ENCODE measurements around the gene GTF2IRD1.

Gene GTF2IRD1

DNA sequence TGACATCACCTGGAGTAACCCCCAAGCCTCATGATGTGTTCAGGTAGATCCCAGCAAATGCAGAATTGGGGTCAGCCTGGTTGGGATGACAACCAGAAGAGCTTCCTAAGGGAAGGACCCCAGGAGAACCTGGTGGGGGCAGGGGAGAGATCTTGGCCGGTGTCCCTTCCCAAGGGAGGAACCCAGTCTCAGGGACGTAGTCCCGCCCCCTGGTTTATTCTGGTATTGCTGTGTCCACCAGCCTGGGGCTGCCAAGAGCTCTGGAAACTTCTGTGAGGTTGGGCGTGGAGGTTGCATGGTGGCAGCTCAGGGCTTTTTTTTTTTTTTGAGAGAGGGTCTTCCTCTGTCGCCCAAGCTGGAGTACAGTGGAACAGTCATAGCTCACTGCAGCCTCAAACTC lies 19.4 kb downstream of the GTF2IRD1 start:
- no peak overlapping the region for H3K4me3 ChIP-seq (ENCODE audit: low read depth, low read length)
- TF ChIP-seq MYC (IDR thresholded peaks at IDR 0.05; ENCODE audit: low read depth, low read length) (no peak), POLR2A (IDR thresholded peaks at IDR 0.05; ENCODE audit: extremely low read depth, insufficient read length) (no peak)
- TF ChIP-seq, protein P1, sequence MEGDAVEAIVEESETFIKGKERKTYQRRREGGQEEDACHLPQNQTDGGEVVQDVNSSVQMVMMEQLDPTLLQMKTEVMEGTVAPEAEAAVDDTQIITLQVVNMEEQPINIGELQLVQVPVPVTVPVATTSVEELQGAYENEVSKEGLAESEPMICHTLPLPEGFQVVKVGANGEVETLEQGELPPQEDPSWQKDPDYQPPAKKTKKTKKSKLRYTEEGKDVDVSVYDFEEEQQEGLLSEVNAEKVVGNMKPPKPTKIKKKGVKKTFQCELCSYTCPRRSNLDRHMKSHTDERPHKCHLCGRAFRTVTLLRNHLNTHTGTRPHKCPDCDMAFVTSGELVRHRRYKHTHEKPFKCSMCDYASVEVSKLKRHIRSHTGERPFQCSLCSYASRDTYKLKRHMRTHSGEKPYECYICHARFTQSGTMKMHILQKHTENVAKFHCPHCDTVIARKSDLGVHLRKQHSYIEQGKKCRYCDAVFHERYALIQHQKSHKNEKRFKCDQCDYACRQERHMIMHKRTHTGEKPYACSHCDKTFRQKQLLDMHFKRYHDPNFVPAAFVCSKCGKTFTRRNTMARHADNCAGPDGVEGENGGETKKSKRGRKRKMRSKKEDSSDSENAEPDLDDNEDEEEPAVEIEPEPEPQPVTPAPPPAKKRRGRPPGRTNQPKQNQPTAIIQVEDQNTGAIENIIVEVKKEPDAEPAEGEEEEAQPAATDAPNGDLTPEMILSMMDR (IDR thresholded peaks at IDR 0.05; ENCODE audit: low read depth, low read length), result no peak
- TF ChIP-seq, protein P2, sequence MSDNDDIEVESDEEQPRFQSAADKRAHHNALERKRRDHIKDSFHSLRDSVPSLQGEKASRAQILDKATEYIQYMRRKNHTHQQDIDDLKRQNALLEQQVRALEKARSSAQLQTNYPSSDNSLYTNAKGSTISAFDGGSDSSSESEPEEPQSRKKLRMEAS (IDR thresholded peaks at IDR 0.05; ENCODE audit: low read depth, low read length), result no peak
- no peak for DNase-seq (ENCODE audit: low read depth)

DNA sequence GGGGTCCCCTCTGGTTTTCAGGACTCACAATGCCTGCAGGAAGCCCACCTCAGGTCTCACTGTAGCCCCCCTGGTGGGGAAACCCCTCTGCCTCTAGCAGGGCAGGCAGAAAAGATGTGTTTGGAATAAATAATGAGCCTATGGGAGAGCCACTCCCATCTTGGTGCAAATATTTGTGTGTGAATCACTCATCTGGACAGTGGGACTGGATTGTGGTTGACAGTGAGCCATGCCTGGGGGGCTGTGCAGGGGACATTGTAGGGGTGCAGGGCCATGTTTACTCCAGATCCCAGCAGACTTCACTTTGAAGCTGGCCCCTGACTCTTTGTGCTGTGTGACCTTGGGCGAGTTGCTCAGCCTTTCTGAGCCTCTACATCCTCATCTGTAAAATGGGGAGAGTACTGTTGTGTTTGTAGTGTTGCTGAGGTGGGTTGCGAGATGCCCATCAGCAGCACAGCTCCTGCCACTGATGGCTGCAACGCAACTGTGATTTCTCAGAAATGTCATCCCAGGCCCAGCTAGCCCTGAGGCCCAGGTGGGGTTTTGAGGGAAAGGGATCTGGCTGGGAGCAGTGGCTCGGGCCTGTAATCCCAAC lies 20.7 kb downstream of the GTF2IRD1 start:
- no peak overlapping the region for H3K4me3 ChIP-seq (ENCODE audit: low read depth, low read length)
- TF ChIP-seq, protein P1 (IDR thresholded peaks at IDR 0.05; ENCODE audit: low read depth, low read length), result no peak
- TF ChIP-seq, protein P2 (IDR thresholded peaks at IDR 0.05; ENCODE audit: low read depth, low read length), result no peak
- TF ChIP-seq POLR2A (IDR thresholded peaks at IDR 0.05; ENCODE audit: extremely low read depth, insufficient read length), result no peak
- TF ChIP-seq MYC (IDR thresholded peaks at IDR 0.05; ENCODE audit: low read depth, low read length), result no peak
- DNase-seq (ENCODE audit: low read depth), result no peak

DNA sequence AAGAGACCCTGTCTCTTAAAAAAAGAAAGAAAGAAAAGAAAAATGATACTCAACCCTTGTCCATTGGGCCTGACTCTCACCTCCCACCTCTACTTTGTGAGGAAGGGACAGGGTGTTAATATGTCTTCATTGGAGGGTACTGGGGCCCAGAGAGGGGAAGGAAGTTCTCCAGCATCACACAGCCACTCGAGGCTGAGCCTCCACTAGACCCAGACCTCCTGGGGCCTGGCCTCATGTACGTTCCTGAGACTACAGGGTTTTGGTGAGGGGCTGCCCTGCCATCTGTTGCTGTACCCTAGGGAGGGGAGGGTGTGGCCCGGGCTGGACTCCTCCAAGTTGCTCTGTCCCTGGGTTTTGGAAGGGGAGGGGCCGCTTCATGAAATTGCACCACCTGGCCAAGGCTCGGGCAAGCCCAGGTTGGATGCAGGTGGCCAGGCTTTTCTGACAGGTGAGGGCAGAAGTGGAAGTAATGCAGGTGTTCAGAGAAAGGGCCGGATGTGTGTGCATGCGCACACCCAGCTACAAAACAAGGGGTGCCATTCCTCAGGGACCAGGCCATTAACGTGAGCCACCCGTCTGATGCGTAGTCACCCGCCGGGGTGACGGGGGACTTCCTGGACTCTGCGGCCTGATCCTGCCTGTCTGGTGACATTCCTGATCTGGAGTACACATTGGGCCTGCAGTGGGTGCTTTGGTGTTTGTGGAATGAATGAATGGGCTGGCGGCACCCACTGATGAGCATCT lies 21.7 kb downstream of the GTF2IRD1 start:
- H3K4me3 ChIP-seq (ENCODE audit: low read depth, low read length), result no peak overlapping the region
- DNase-seq (ENCODE audit: low read depth), result no peak
- TF ChIP-seq, protein P1 (IDR thresholded peaks at IDR 0.05; ENCODE audit: low read depth, low read length), result no peak
- TF ChIP-seq, protein P2 (IDR thresholded peaks at IDR 0.05; ENCODE audit: low read depth, low read length), result no peak
- no peak for TF ChIP-seq MYC (IDR thresholded peaks at IDR 0.05; ENCODE audit: low read depth, low read length)
- no peak for TF ChIP-seq POLR2A (IDR thresholded peaks at IDR 0.05; ENCODE audit: extremely low read depth, insufficient read length)

DNA sequence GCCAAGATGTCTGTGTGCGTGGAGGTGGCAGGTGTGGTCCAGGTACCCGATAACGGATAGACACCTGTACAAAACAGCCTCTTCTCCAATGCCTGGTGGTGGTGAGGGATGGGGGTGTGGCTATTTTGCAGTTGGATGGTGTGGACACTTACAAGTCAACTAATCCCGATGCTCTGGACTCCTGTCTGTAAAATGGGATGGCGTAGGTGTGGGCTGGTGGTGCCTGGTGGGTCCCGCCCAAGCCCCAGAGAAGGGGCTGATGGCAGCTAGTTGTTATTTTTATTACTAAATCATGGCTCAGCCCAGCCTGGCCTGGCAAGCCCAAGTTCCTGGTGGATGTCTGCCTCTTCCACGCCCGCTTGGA lies 22.3 kb downstream of the GTF2IRD1 start:
- TF ChIP-seq, protein P1 (IDR thresholded peaks at IDR 0.05; ENCODE audit: low read depth, low read length), result no peak
- TF ChIP-seq POLR2A (IDR thresholded peaks at IDR 0.05; ENCODE audit: extremely low read depth, insufficient read length) (no peak), MYC (IDR thresholded peaks at IDR 0.05; ENCODE audit: low read depth, low read length) (no peak)
- TF ChIP-seq, protein P2 (IDR thresholded peaks at IDR 0.05; ENCODE audit: low read depth, low read length), result no peak
- H3K4me3 ChIP-seq (ENCODE audit: low read depth, low read length), result no peak overlapping the region
- no peak for DNase-seq (ENCODE audit: low read depth)

DNA sequence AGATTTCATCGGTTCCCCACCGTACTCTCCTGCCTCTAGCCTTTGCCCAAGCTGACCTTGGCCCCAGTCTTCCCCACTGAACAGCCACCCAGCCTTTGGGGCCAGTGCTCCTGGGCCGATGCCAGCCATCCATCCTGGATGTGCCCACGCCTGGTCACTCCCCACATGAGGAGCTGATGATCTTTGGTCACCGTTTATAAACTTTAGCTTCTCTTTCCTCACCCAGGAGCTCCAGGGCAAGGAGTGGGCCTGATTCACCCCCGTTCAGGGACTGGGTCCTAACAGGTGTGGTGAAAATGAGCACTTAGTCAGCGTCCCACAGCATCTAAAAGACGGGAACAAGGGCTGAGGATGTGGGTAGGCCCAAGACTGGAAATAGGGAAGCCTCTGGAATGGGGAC lies 22.9 kb downstream of the GTF2IRD1 start:
- no peak for TF ChIP-seq MYC (IDR thresholded peaks at IDR 0.05; ENCODE audit: low read depth, low read length)
- TF ChIP-seq POLR2A (IDR thresholded peaks at IDR 0.05; ENCODE audit: extremely low read depth, insufficient read length), result no peak
- TF ChIP-seq, protein P1 (IDR thresholded peaks at IDR 0.05; ENCODE audit: low read depth, low read length), result no peak
- TF ChIP-seq, protein P2 (IDR thresholded peaks at IDR 0.05; ENCODE audit: low read depth, low read length), result no peak
- no peak overlapping the region for H3K4me3 ChIP-seq (ENCODE audit: low read depth, low read length)
- DNase-seq (ENCODE audit: low read depth), result no peak

Data from NB4 (cell line).